ENCODE measurements around the gene UBR3.
"Not testable (repeated sequence)": the region's sequence is repeated elsewhere in the genome, so short reads cannot be mapped to it uniquely, and the experiment has no call there.

The UBR3 gene

DNA sequence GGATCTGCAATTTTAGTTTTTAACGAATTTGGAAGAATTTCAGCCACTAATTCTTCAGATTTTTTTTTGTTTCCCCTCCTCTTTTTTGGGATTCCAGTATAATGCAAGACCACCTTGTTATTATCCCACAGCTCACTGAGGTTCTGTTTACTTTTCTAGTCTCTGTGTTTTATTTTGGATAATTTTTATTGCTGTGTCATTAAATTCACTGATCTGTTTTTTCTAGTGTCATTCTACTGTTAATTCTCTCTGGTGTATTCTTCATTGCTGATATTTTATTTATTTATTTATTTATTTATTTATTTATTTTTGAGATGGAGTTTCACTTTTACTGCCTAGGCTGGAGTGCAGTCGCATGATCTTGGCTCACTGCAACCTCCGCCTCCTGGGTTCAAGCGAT lies 32.2 kb downstream of the UBR3 start:
- Histone ChIP-seq H3K4me1 (ENCODE audit: control insufficient read depth, insufficient read depth, low read length) (no peaks in the 10 kb centered on the region), H3K9me3 (ENCODE audit: control insufficient read depth, low read length) (no peaks in the 10 kb centered on the region), H3K4me3 (ENCODE audit: low read length) (no peak overlapping the region), H3K9ac (ENCODE audit: low read length) (no peak overlapping the region), H3K27me3 (ENCODE audit: control insufficient read depth, insufficient read depth, low read length) (no peaks in the 10 kb centered on the region), H3K36me3 (ENCODE audit: control insufficient read depth, insufficient read depth, low read length) (no peaks in the 10 kb centered on the region)

DNA sequence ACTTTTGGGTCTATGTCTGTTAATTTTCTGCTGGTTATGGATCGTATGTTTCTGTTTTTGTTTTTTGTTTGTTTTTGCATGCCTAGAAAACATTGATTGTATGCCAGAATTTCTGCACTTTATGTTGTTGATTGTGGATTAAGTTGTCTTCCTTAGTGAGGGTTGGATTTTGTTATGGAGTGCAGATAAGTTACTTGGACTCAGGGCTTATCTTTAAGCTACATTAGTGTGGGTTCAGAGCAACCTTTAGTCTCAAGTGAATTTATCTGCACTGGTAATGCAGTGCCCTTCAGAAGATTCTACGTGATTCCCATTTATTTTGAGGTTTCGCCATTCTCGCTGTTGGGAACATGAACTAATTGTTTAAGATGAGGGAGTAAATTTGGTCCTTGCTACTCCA lies 32.9 kb downstream of the UBR3 start:
- Histone ChIP-seq H3K36me3 (ENCODE audit: control insufficient read depth, insufficient read depth, low read length) (no peaks in the 10 kb centered on the region), H3K4me1 (ENCODE audit: control insufficient read depth, insufficient read depth, low read length) (no peaks in the 10 kb centered on the region), H3K9me3 (ENCODE audit: control insufficient read depth, low read length) (no peaks in the 10 kb centered on the region), H3K4me3 (ENCODE audit: low read length) (no peak overlapping the region), H3K9ac (ENCODE audit: low read length) (no peak overlapping the region), H3K27me3 (ENCODE audit: control insufficient read depth, insufficient read depth, low read length) (no peaks in the 10 kb centered on the region)

GRCh38 chr2:169862816-169863215 lies 35.6 kb downstream of the UBR3 start:
- Histone ChIP-seq H3K9me3 (ENCODE audit: control insufficient read depth, low read length) (no peaks in the 10 kb centered on the region), H3K36me3 (ENCODE audit: control insufficient read depth, insufficient read depth, low read length) (no peaks in the 10 kb centered on the region), H3K9ac (ENCODE audit: low read length) (no peak overlapping the region), H3K27me3 (ENCODE audit: control insufficient read depth, insufficient read depth, low read length) (no peaks in the 10 kb centered on the region), H3K4me3 (ENCODE audit: low read length) (no peak overlapping the region), H3K4me1 (ENCODE audit: control insufficient read depth, insufficient read depth, low read length) (no peaks in the 10 kb centered on the region)

DNA sequence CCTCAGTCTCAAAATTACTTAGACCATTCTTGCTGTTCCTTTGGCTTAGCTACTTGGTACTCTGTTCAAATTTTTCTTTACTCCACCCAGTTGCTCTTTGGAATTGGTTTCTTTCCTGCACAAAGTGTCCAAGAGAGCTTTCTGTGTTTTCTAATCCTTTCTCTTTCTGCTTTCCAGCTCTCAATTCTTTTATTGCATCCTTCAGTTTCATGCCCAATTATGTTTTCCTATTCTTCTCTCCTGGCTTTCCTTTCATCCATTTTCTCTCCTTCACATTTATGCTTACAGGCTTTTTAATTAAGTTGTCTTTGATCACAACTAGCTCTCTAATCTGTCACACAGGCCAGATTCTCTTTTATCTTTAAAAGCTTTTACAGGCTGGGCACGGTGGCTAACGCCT lies 38.2 kb downstream of the UBR3 start:
- H3K4me1 ChIP-seq (ENCODE audit: control insufficient read depth, insufficient read depth, low read length), result no peaks in the 10 kb centered on the region

DNA sequence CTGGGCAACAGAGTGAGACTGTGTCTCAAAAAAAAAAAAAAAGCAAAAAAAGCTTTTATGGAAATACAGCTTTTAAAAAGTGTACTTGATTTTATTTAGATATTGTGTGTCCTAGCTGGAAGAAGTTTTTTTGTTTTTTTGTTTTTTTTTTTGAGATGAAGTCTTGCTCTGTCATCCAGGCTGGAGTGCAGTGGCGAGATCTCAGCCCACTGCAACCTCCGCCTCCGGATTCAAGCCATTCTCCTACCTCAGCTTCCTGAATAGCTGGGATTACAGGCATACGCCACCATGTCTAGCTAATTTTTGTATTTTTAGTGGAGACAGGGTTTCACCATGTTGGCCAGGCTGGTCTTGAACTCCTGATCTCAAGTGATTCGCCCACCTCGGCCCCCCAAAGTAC lies 39.0 kb downstream of the UBR3 start:
- H3K4me3 ChIP-seq (ENCODE audit: low read length); H3K36me3 ChIP-seq (ENCODE audit: control insufficient read depth, insufficient read depth, low read length); H3K4me1 ChIP-seq (ENCODE audit: control insufficient read depth, insufficient read depth, low read length); H3K27me3 ChIP-seq (ENCODE audit: control insufficient read depth, insufficient read depth, low read length); H3K9me3 ChIP-seq (ENCODE audit: control insufficient read depth, low read length); H3K9ac ChIP-seq (ENCODE audit: low read length): not testable (repeated sequence)

More for the DNA sequence above, 38.2 kb downstream of the UBR3 start:
- no peak overlapping the region for H3K4me3 ChIP-seq (ENCODE audit: low read length)
- no peaks in the 10 kb centered on the region for H3K9me3 ChIP-seq (ENCODE audit: control insufficient read depth, low read length)
- H3K9ac ChIP-seq (ENCODE audit: low read length), result no peak overlapping the region
- no peaks in the 10 kb centered on the region for H3K36me3 ChIP-seq (ENCODE audit: control insufficient read depth, insufficient read depth, low read length)
- H3K27me3 ChIP-seq (ENCODE audit: control insufficient read depth, insufficient read depth, low read length), result no peaks in the 10 kb centered on the region

- no peak overlapping the region for H3K4me3 ChIP-seq (ENCODE audit: low read length)
- H3K27me3 ChIP-seq (ENCODE audit: control insufficient read depth, insufficient read depth, low read length), result no peaks in the 10 kb centered on the region
- no peaks in the 10 kb centered on the region for H3K4me1 ChIP-seq (ENCODE audit: control insufficient read depth, insufficient read depth, low read length)
- H3K9ac ChIP-seq (ENCODE audit: low read length), result no peak overlapping the region
- no peaks in the 10 kb centered on the region for H3K36me3 ChIP-seq (ENCODE audit: control insufficient read depth, insufficient read depth, low read length)
- H3K9me3 ChIP-seq (ENCODE audit: control insufficient read depth, low read length), result no peaks in the 10 kb centered on the region
Observed at GRCh38 chr2:169867579-169867978, 40.3 kb downstream of the UBR3 start.

GRCh38 chr2:169868951-169869350 lies 41.7 kb downstream of the UBR3 start:
- Histone ChIP-seq H3K4me3 (ENCODE audit: low read length) (no peak overlapping the region), H3K9me3 (ENCODE audit: control insufficient read depth, low read length) (no peaks in the 10 kb centered on the region), H3K27me3 (ENCODE audit: control insufficient read depth, insufficient read depth, low read length) (no peaks in the 10 kb centered on the region), H3K9ac (ENCODE audit: low read length) (no peak overlapping the region), H3K4me1 (ENCODE audit: control insufficient read depth, insufficient read depth, low read length) (no peaks in the 10 kb centered on the region), H3K36me3 (ENCODE audit: control insufficient read depth, insufficient read depth, low read length) (no peaks in the 10 kb centered on the region)

DNA sequence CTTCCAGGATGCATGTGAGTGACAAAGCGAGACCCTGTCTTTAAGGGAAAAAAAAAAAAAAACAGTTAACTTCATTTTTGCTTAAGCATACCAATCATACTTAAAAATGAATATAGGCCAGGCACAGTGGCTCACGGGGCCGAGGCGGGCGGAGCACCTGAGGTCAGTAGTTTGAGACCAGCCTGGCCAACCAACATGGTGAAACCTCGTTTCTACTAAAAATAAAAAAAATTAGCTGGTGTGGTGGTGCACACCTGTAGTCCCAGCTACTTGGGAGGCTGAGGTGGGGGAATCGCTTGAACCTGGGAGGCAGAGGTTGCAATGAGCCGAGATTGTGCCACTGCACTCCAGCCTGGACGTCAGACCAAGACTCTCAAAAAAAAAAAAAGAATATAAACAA lies 44.1 kb downstream of the UBR3 start:
- H3K36me3 ChIP-seq (ENCODE audit: control insufficient read depth, insufficient read depth, low read length); H3K9me3 ChIP-seq (ENCODE audit: control insufficient read depth, low read length); H3K9ac ChIP-seq (ENCODE audit: low read length); H3K27me3 ChIP-seq (ENCODE audit: control insufficient read depth, insufficient read depth, low read length); H3K4me3 ChIP-seq (ENCODE audit: low read length); H3K4me1 ChIP-seq (ENCODE audit: control insufficient read depth, insufficient read depth, low read length): not testable (repeated sequence)

DNA sequence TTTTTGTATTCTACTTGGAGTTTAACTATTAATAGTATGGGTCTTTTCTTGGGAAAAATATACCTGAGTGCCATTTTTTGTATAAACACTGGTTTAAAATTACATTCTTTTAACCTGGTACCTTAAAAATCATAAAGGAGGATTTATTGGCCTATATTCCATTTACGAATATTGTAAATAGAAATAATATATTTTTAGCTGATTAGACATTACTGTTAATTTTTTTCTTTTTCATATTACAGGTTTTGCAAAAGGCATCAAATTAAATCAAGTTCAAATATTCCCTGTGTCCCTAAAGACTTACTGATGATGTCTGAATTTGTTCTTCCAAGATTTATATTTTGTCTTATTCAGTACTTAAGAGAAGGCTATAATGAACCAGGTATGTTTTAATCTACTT lies 44.7 kb downstream of the UBR3 start:
- H3K36me3 ChIP-seq (ENCODE audit: control insufficient read depth, insufficient read depth, low read length), result no peaks in the 10 kb centered on the region
- no peaks in the 10 kb centered on the region for H3K9me3 ChIP-seq (ENCODE audit: control insufficient read depth, low read length)
- H3K9ac ChIP-seq (ENCODE audit: low read length), result no peak overlapping the region
- no peaks in the 10 kb centered on the region for H3K27me3 ChIP-seq (ENCODE audit: control insufficient read depth, insufficient read depth, low read length)
- no peak overlapping the region for H3K4me3 ChIP-seq (ENCODE audit: low read length)
- H3K4me1 ChIP-seq (ENCODE audit: control insufficient read depth, insufficient read depth, low read length), result no peaks in the 10 kb centered on the region

GRCh38 chr2:169877398-169877797 lies 50.1 kb downstream of the UBR3 start:
- H3K27me3 ChIP-seq (ENCODE audit: control insufficient read depth, insufficient read depth, low read length), result no peaks in the 10 kb centered on the region
- no peaks in the 10 kb centered on the region for H3K4me1 ChIP-seq (ENCODE audit: control insufficient read depth, insufficient read depth, low read length)
- no peaks in the 10 kb centered on the region for H3K9me3 ChIP-seq (ENCODE audit: control insufficient read depth, low read length)
- H3K36me3 ChIP-seq (ENCODE audit: control insufficient read depth, insufficient read depth, low read length), result no peaks in the 10 kb centered on the region
- no peak overlapping the region for H3K9ac ChIP-seq (ENCODE audit: low read length)
- H3K4me3 ChIP-seq (ENCODE audit: low read length), result no peak overlapping the region

DNA sequence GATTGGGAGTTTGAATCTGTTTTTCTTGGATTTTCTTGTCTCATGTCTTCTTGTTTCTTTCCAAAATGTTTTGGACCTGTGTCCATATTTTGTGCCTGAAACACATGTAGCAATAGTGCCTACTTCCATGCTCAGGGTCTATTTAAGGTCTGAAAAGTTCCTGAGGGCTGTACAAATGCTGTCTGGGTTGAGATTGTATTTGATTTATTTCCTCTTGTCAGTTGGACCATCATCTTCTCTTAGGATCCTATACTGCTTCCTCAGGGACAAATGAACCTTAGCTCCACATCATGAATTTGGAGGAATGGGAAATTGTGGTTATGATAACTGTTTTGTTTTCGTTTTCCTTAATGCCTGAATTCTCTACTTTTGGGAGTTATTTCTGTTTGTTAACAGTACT lies 59.9 kb downstream of the UBR3 start:
- Histone ChIP-seq H3K4me3 (ENCODE audit: low read length) (no peak overlapping the region), H3K9me3 (ENCODE audit: control insufficient read depth, low read length) (no peaks in the 10 kb centered on the region), H3K36me3 (ENCODE audit: control insufficient read depth, insufficient read depth, low read length) (no peaks in the 10 kb centered on the region), H3K4me1 (ENCODE audit: control insufficient read depth, insufficient read depth, low read length) (peaks cover 6% of the 10 kb centered on the region), H3K9ac (ENCODE audit: low read length) (no peak overlapping the region), H3K27me3 (ENCODE audit: control insufficient read depth, insufficient read depth, low read length) (no peaks in the 10 kb centered on the region)

DNA sequence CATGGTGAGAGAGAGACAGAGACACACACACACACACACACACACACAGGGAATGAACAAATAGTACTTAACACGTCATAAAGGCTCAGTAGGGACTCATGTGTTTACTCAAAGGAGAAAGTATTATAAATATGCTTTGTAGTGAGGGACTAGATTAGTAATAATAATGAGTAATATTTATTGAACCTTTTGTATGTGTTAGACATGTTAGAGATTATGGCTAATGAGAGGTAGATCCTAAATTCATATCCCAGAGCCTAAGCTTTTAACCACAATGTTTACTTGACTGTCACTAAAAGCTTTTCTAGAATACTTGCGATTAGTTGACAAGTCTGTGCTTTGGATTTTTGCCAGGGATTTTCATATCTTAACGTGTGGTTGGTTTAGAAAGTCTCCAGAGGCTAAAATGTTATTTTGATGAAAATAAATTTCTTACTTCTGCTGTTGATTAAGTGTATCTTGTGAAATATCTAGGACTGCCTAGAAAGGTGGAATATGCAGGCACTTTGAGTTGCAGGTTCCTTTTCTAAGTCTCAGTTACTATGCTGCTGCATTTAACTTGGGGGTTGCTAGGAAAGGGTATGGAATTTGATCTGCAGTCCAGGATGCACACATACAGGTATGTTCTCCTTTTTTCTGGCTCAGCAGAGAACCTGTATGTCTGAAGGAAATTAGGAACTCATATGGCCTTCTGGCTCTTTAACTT lies 64.5 kb downstream of the UBR3 start:
- Histone ChIP-seq H3K4me1 (ENCODE audit: control insufficient read depth, insufficient read depth, low read length) (peaks cover 6% of the 10 kb centered on the region), H3K36me3 (ENCODE audit: control insufficient read depth, insufficient read depth, low read length) (no peaks in the 10 kb centered on the region), H3K27me3 (ENCODE audit: control insufficient read depth, insufficient read depth, low read length) (no peaks in the 10 kb centered on the region), H3K9me3 (ENCODE audit: control insufficient read depth, low read length) (no peaks in the 10 kb centered on the region), H3K9ac (ENCODE audit: low read length) (no peak overlapping the region), H3K4me3 (ENCODE audit: low read length) (no peak overlapping the region)

- Histone ChIP-seq H3K4me3 (ENCODE audit: low read length) (no peak overlapping the region), H3K27me3 (ENCODE audit: control insufficient read depth, insufficient read depth, low read length) (no peaks in the 10 kb centered on the region), H3K36me3 (ENCODE audit: control insufficient read depth, insufficient read depth, low read length) (no peaks in the 10 kb centered on the region), H3K4me1 (ENCODE audit: control insufficient read depth, insufficient read depth, low read length) (peaks cover 6% of the 10 kb centered on the region), H3K9ac (ENCODE audit: low read length) (no peak overlapping the region), H3K9me3 (ENCODE audit: control insufficient read depth, low read length) (no peaks in the 10 kb centered on the region)
Observed at GRCh38 chr2:169892951-169893350, 65.7 kb downstream of the UBR3 start.
